Effector memory CD4-positive, alpha-beta T cell (primary cell): Measurements from ENCODE around the gene ELF4.

Source experiments
- DNase-seq, 3 donors: peaks; one replicate each; pipeline ENCODE4 v3.0.0-alpha.2; 2020
- H3K27ac ChIP-seq: 2 replicates; pipeline ENCODE4 v1.7.0; 2013; ENCODE audit warnings: mild to moderate bottlenecking, low read length, moderate library complexity; ENCODE audit not compliant: insufficient read depth, poor library complexity, severe bottlenecking
- H3K27me3 ChIP-seq: replicated peaks from 2 replicates; pipeline ENCODE4 v1.7.0; 2013; ENCODE audit warnings: mild to moderate bottlenecking, low read length; ENCODE audit not compliant: insufficient read depth, control insufficient read depth, poor library complexity, severe bottlenecking
- H3K36me3 ChIP-seq: 2 replicates; pipeline ENCODE4 v1.7.0; 2013; ENCODE audit warnings: mild to moderate bottlenecking, low read length, moderate library complexity; ENCODE audit not compliant: control insufficient read depth, insufficient read depth
- H3K4me1 ChIP-seq: 2 replicates; pipeline ENCODE4 v1.7.0; 2013; ENCODE audit warnings: low read length, mild to moderate bottlenecking; ENCODE audit not compliant: control insufficient read depth, insufficient read depth, poor library complexity, severe bottlenecking
- H3K4me3 ChIP-seq: 2 replicates; pipeline ENCODE4 v1.7.0; 2013; ENCODE audit warnings: low read length, low read depth, mild to moderate bottlenecking; ENCODE audit not compliant: insufficient read depth, poor library complexity, severe bottlenecking
- H3K9me3 ChIP-seq: 2 replicates; pipeline ENCODE4 v1.7.0; 2013; ENCODE audit warnings: mild to moderate bottlenecking, low read length, moderate library complexity; ENCODE audit not compliant: control insufficient read depth

Gene ELF4

DNA sequence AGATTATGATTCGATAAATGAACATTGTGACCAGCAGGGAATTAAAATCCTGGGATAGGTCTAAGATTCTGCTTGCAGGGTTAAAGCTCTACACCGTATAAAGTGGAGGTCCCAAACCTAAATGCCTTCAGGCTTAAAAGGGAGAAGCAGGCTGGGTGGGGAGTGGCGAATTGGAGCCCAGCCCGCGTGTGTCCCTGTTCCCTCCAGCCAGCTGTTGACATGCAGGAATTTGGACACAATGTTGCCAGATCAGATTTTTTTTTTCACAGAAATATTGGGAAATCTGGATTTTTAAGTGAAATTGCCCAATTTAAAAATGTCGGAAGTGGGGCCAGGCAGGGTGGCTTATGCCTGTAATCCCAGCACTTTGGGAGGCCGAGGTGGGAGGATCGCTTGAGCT is 60.5 kb downstream of the ELF4 start:
- no peak for DNase-seq
- Histone ChIP-seq H3K27ac (no peak overlapping the region), H3K4me1 (no peaks in the 10 kb centered on the region), H3K9me3 (no peaks in the 10 kb centered on the region), H3K4me3 (no peak overlapping the region), H3K36me3 (peaks cover 25% of the 10 kb centered on the region), H3K27me3 (no peaks in the 10 kb centered on the region)

DNA sequence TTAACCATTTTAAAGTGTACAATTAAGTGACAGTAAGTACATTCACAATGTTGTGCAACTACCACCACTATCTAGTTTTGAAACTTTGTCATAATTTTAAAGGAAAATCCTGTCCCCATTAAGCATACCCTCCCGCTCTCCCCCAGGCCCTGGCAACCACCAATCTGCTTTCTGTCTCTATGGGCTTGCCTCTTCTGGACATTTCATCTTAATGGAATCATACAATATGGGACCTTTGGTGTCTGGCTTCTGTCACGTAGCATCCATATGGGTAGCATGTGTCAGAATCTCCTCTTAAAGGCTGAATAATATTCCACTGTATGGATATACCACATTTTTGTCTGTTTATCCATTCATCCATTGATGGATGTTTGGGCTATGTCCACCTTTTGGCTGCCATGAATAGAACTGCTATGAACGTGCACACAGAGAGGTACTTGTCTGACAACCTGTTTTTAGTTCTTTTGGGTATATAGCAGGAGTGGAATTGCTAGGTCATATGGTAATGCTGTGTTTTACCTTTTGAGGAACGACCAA is 61.5 kb downstream of the ELF4 start:
- no peaks in the 10 kb centered on the region for H3K27me3 ChIP-seq
- H3K4me1 ChIP-seq, result no peaks in the 10 kb centered on the region
- no peak overlapping the region for H3K4me3 ChIP-seq
- no peak for DNase-seq
- no peak overlapping the region for H3K27ac ChIP-seq
- no peaks in the 10 kb centered on the region for H3K9me3 ChIP-seq
- H3K36me3 ChIP-seq, result peaks cover 25% of the 10 kb centered on the region

DNA sequence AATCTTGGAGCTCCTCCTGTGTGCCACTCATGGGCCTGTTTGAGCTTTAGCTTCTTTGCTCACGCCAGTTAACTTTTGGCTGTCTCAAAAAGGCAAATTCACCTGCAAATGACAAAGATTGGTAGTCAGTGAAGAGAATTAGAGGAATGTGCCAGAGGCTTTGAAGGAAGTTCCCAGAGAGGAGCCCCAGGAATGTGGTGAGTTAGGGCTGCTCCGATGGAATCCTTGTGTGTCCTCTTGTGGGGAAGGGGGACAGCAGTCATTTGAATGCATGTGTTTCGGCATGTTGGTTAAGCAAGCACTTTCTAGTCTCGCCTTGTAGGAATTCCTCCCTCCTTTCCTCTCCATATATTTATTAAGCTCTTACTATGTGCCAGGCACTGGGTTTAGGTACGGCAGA is 62.9 kb downstream of the ELF4 start:
- no peaks in the 10 kb centered on the region for H3K4me1 ChIP-seq
- H3K4me3 ChIP-seq, result no peak overlapping the region
- DNase-seq, result no peak
- no peaks in the 10 kb centered on the region for H3K27me3 ChIP-seq
- no peaks in the 10 kb centered on the region for H3K9me3 ChIP-seq
- no peak overlapping the region for H3K27ac ChIP-seq
- H3K36me3 ChIP-seq, result peaks cover 21% of the 10 kb centered on the region

- no peak for DNase-seq
- H3K4me3 ChIP-seq, result no peak overlapping the region
- no peak overlapping the region for H3K27ac ChIP-seq
- H3K36me3 ChIP-seq, result peaks cover 15% of the 10 kb centered on the region
- H3K9me3 ChIP-seq, result no peaks in the 10 kb centered on the region
- no peaks in the 10 kb centered on the region for H3K27me3 ChIP-seq
- H3K4me1 ChIP-seq, result no peaks in the 10 kb centered on the region
These were observed 70.5 kb downstream of the ELF4 start for GRCh38 chrX:130039847-130040246.

GRCh38 chrX:130034178-130034577 is 76.1 kb downstream of the ELF4 start:
- Histone ChIP-seq H3K9me3 (no peaks in the 10 kb centered on the region), H3K27ac (no peak overlapping the region), H3K27me3 (no peaks in the 10 kb centered on the region), H3K4me3 (no peak overlapping the region), H3K4me1 (no peaks in the 10 kb centered on the region), H3K36me3 (peaks cover 11% of the 10 kb centered on the region)
- no peak for DNase-seq

DNA sequence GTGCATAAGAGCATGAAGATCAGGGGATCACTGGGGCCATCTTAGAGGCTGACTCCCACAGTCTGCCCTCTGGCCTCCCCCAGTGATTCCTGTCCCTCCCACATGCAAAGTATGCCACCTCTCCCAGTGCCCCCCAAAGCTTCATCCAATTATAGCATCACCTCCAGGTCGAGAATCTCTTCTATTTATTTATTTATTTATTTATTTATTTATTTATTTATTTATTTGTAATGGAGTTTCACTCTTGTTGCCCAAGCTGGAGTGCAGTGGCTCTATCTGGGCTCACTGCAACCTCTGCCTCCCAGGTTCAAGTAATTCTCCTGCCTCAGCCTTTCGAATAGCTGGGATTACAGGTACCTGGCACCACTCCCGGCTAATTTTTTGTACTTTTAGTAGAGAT is 77.7 kb downstream of the ELF4 start:
- no peak for DNase-seq
- H3K4me3 ChIP-seq, result no peak overlapping the region
- no peaks in the 10 kb centered on the region for H3K9me3 ChIP-seq
- peaks cover 9% of the 10 kb centered on the region for H3K36me3 ChIP-seq
- no peak overlapping the region for H3K27ac ChIP-seq
- H3K27me3 ChIP-seq, result no peaks in the 10 kb centered on the region
- no peaks in the 10 kb centered on the region for H3K4me1 ChIP-seq

- no peak overlapping the region for H3K27ac ChIP-seq
- H3K36me3 ChIP-seq, result peaks cover 9% of the 10 kb centered on the region
- no peaks in the 10 kb centered on the region for H3K27me3 ChIP-seq
- DNase-seq, result no peak
- no peaks in the 10 kb centered on the region for H3K9me3 ChIP-seq
- no peaks in the 10 kb centered on the region for H3K4me1 ChIP-seq
- H3K4me3 ChIP-seq, result no peak overlapping the region
These were observed 79.5 kb downstream of the ELF4 start for GRCh38 chrX:130030826-130031225.

- H3K4me1 ChIP-seq, result peaks cover 4% of the 10 kb centered on the region
- no peaks in the 10 kb centered on the region for H3K27me3 ChIP-seq
- peaks cover 14% of the 10 kb centered on the region for H3K36me3 ChIP-seq
- no peak overlapping the region for H3K4me3 ChIP-seq
- no peak overlapping the region for H3K27ac ChIP-seq
- H3K9me3 ChIP-seq, result no peaks in the 10 kb centered on the region
- DNase-seq, result peak; percentile 6 to 31 (median 19)
These were observed 82.1 kb downstream of the ELF4 start for GRCh38 chrX:130028196-130028595.

- DNase-seq, result no peak
- H3K27ac ChIP-seq, result no peak overlapping the region
- H3K4me3 ChIP-seq, result no peak overlapping the region
- H3K9me3 ChIP-seq, result no peaks in the 10 kb centered on the region
- H3K27me3 ChIP-seq, result no peaks in the 10 kb centered on the region
- peaks cover 14% of the 10 kb centered on the region for H3K36me3 ChIP-seq
- peaks cover 4% of the 10 kb centered on the region for H3K4me1 ChIP-seq
These were observed 82.7 kb downstream of the ELF4 start for GRCh38 chrX:130027569-130027968.

DNA sequence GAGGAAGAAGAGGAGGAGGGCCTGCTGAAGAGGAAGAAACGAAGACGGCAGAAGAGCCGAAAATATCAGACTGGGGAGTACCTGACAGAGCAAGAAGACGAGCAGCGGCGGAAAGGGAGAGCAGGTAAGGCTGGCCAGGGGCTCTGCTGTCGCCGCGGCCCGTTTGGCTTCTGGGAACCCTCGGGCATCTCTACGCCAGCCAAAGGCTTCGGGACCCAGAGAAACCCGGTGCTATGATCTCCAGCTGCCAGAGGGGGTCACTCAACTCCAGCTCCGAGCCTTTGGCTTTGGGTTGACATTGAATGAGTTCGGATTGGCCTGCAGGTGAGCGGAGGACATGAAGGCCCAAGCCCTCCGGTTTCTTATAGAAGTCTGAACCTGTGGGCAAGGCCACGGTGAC is 85.0 kb downstream of the ELF4 start:
- no peak overlapping the region for H3K4me3 ChIP-seq
- peaks cover 16% of the 10 kb centered on the region for H3K36me3 ChIP-seq
- H3K27me3 ChIP-seq, result no peaks in the 10 kb centered on the region
- no peak for DNase-seq
- peaks cover 4% of the 10 kb centered on the region for H3K4me1 ChIP-seq
- no peak overlapping the region for H3K27ac ChIP-seq
- H3K9me3 ChIP-seq, result no peaks in the 10 kb centered on the region
